ENCODE data around the gene KLHL29. TPM values are rescaled to one million over a fixed set of nuclear protein-coding genes. Genes with fewer than 3 reads are reported as not detected.

The KLHL29 gene
- total RNA-seq, 1 experiment from 2014 or later: 7.7 TPM

GRCh38 chr2:23689131-23689700 lies 304.2 kb downstream of the KLHL29 start:
- ATAC-seq: no peak
- Histone ChIP-seq H3K27ac (ENCODE audit: low read length) (no peak overlapping the region), H3K27me3 (ENCODE audit: control insufficient read depth, insufficient read depth, low read length) (no peaks in the 10 kb centered on the region), H3K4me1 (ENCODE audit: control insufficient read depth, insufficient read depth, low read length) (no peaks in the 10 kb centered on the region), H3K4me3 (ENCODE audit: low read depth in 2 of 2, low read length in 2 of 2) (no peak overlapping the region), H3K36me3 (ENCODE audit: control insufficient read depth, insufficient read depth, low read length) (no peaks in the 10 kb centered on the region), H3K9me3 (ENCODE audit: control insufficient read depth, insufficient read depth, low read depth, low read length) (no peaks in the 10 kb centered on the region)
- intact Hi-C loops (cut with micrococcal nuclease; ENCODE audit: unreplicated experiment) (no loop called here), in situ Hi-C loops (cut with HindIII; ENCODE audit: low pct_unique_long_range_greater_than_20kb, low sequenced_read_pairs) (no loop called here)
- TF ChIP-seq, protein P1, sequence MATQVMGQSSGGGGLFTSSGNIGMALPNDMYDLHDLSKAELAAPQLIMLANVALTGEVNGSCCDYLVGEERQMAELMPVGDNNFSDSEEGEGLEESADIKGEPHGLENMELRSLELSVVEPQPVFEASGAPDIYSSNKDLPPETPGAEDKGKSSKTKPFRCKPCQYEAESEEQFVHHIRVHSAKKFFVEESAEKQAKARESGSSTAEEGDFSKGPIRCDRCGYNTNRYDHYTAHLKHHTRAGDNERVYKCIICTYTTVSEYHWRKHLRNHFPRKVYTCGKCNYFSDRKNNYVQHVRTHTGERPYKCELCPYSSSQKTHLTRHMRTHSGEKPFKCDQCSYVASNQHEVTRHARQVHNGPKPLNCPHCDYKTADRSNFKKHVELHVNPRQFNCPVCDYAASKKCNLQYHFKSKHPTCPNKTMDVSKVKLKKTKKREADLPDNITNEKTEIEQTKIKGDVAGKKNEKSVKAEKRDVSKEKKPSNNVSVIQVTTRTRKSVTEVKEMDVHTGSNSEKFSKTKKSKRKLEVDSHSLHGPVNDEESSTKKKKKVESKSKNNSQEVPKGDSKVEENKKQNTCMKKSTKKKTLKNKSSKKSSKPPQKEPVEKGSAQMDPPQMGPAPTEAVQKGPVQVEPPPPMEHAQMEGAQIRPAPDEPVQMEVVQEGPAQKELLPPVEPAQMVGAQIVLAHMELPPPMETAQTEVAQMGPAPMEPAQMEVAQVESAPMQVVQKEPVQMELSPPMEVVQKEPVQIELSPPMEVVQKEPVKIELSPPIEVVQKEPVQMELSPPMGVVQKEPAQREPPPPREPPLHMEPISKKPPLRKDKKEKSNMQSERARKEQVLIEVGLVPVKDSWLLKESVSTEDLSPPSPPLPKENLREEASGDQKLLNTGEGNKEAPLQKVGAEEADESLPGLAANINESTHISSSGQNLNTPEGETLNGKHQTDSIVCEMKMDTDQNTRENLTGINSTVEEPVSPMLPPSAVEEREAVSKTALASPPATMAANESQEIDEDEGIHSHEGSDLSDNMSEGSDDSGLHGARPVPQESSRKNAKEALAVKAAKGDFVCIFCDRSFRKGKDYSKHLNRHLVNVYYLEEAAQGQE (IDR thresholded peaks at IDR 0.05; ENCODE audit: insufficient read depth in 1 of 2, low read depth in 2 of 2, low read length in 1 of 2): no peak
- no peak for TF ChIP-seq SIN3A (IDR thresholded peaks at IDR 0.05; ENCODE audit: borderline replicate concordance, insufficient read depth, low read depth, low read length)
- no peak for TF ChIP-seq TCF7L2 (IDR thresholded peaks at IDR 0.05; ENCODE audit: low read depth, low read length)
- TF ChIP-seq CTCF (IDR thresholded peaks at IDR 0.05): no peak
- POLR2A ChIA-PET: no interaction called here
- DNase-seq (ENCODE audit: low read depth, low spot score): no peak
- BruUV-seq (replicated peaks): no TSS peak
- CTCF ChIA-PET: no interaction called here

DNA sequence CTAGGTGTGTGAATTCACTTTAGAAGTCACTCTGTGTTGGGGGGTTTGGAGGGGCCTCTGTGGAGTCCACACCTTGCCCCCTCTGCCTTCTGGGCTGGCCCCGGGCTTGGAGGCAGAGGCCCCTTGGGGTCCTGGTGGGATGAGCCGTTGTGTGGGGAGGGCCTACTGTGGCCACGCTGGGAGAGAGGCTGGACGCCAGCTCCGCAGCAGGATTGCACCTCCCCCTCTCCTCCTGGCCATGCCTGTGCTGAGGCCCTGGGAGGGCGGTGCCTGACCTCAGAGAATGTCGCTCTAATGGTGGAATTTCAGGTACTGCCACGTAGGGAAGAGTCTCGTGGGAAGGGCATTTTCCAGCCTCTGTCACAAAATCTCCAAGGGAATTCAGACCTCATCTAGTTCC lies 304.9 kb downstream of the KLHL29 start:
- CTCF ChIA-PET: no interaction called here
- no peak for TF ChIP-seq CTCF (IDR thresholded peaks at IDR 0.05)
- no peak for TF ChIP-seq SIN3A (IDR thresholded peaks at IDR 0.05; ENCODE audit: borderline replicate concordance, insufficient read depth, low read depth, low read length)
- no peak for TF ChIP-seq POLR2AphosphoS5 (IDR thresholded peaks at IDR 0.05; ENCODE audit: low read depth, low read length)
- no peak for TF ChIP-seq TCF7L2 (IDR thresholded peaks at IDR 0.05; ENCODE audit: low read depth, low read length)
- TF ChIP-seq, protein P1 (IDR thresholded peaks at IDR 0.05; ENCODE audit: insufficient read depth in 1 of 2, low read depth in 2 of 2, low read length in 1 of 2): no peak
- in situ Hi-C loops (cut with HindIII; ENCODE audit: low pct_unique_long_range_greater_than_20kb, low sequenced_read_pairs) (no loop called here), intact Hi-C loops (cut with micrococcal nuclease; ENCODE audit: unreplicated experiment) (no loop called here)
- ATAC-seq (no peak), DNase-seq (ENCODE audit: low read depth, low spot score) (no peak)
- Histone ChIP-seq H3K9me3 (ENCODE audit: control insufficient read depth, insufficient read depth, low read depth, low read length) (no peaks in the 10 kb centered on the region), H3K27ac (ENCODE audit: low read length) (no peak overlapping the region), H3K4me1 (ENCODE audit: control insufficient read depth, insufficient read depth, low read length) (no peaks in the 10 kb centered on the region), H3K36me3 (ENCODE audit: control insufficient read depth, insufficient read depth, low read length) (no peaks in the 10 kb centered on the region), H3K4me3 (ENCODE audit: low read depth in 2 of 2, low read length in 2 of 2) (no peak overlapping the region), H3K27me3 (ENCODE audit: control insufficient read depth, insufficient read depth, low read length) (no peaks in the 10 kb centered on the region)
- no TSS peak for BruUV-seq (replicated peaks)
- POLR2A ChIA-PET: no interaction called here

Measured in Panc1 (cell line).